PFSK-1 (cell line): ENCODE measurements around the gene EPB41L4A.

ENCODE experiments used
- TAF1 ChIP-seq: IDR thresholded peaks from 2 replicates; pipeline ENCODE4 v1.6.1; 2012; ENCODE audit warnings: low read length, control low read depth, borderline replicate concordance; ENCODE audit not compliant: insufficient read depth
- TF ChIP-seq, protein P1 (sequence below), 2 experiments: IDR thresholded peaks; 2 replicates each; pipeline versions ENCODE4 v1.6.1 to v1.8.0; 2011 to 2012; ENCODE audit warnings: low read depth in 2 of 2, low read length in 2 of 2, control low read depth in 1 of 2, inconsistent platforms in 1 of 2, mild to moderate bottlenecking in 1 of 2, moderate library complexity in 1 of 2; ENCODE audit not compliant: insufficient read depth in 1 of 2

DNA sequence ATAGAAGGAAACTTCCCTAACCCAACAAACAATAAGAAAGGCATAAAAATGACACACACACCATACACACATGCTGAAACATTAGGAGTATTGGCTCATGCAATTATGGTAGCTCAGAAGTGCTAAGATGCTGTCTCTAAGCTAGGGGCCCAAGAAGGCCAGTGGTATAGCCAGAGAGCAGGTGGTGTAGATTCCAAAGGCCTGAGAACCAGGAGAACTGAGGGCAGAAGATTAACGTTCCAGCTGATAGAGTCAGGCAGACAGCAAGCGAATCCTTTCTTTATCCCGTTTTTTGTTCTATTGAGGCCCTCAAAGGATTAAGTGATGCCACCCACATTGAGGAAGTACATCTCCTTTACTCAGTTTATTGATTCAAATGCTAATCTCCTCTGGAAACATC lies 262.9 kb downstream of the EPB41L4A start:
- TF ChIP-seq TAF1: no peak
- TF ChIP-seq, protein P1, sequence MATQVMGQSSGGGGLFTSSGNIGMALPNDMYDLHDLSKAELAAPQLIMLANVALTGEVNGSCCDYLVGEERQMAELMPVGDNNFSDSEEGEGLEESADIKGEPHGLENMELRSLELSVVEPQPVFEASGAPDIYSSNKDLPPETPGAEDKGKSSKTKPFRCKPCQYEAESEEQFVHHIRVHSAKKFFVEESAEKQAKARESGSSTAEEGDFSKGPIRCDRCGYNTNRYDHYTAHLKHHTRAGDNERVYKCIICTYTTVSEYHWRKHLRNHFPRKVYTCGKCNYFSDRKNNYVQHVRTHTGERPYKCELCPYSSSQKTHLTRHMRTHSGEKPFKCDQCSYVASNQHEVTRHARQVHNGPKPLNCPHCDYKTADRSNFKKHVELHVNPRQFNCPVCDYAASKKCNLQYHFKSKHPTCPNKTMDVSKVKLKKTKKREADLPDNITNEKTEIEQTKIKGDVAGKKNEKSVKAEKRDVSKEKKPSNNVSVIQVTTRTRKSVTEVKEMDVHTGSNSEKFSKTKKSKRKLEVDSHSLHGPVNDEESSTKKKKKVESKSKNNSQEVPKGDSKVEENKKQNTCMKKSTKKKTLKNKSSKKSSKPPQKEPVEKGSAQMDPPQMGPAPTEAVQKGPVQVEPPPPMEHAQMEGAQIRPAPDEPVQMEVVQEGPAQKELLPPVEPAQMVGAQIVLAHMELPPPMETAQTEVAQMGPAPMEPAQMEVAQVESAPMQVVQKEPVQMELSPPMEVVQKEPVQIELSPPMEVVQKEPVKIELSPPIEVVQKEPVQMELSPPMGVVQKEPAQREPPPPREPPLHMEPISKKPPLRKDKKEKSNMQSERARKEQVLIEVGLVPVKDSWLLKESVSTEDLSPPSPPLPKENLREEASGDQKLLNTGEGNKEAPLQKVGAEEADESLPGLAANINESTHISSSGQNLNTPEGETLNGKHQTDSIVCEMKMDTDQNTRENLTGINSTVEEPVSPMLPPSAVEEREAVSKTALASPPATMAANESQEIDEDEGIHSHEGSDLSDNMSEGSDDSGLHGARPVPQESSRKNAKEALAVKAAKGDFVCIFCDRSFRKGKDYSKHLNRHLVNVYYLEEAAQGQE (IDR thresholded peaks at IDR 0.05; ENCODE audit: insufficient read depth in 1 of 2, low read depth in 2 of 2, low read length in 2 of 2): no peak
